Suprapubic skin (tissue), 4 donors: Measurements from ENCODE around the gene IL17C.

Source experiments
- EP300 ChIP-seq: sonication (generic); formaldehyde crosslinking; IDR thresholded peaks from one replicate; pipeline ENCODE4 v1.6.1; 2017; ENCODE audit warnings: antibody characterized with exemption
- POLR2AphosphoS5 ChIP-seq, 3 donors: sonication (generic); formaldehyde crosslinking; IDR thresholded peaks; one replicate each; pipeline ENCODE4 v1.6.1; 2017; ENCODE audit warnings: antibody characterized with exemption in 3 of 3
- TF ChIP-seq, protein P1 (sequence below), 2 donors: fragments of 200-600 bp in 1 of 2; fragments of 450-650 bp in 1 of 2; sonication (generic) in 1 of 2; IDR thresholded peaks; one replicate each; pipeline ENCODE4 v1.5.1; 2016 to 2019; ENCODE audit warnings: antibody characterized with exemption in 2 of 2, mild to moderate bottlenecking in 1 of 2, moderate library complexity in 1 of 2

- TF ChIP-seq, protein P1, sequence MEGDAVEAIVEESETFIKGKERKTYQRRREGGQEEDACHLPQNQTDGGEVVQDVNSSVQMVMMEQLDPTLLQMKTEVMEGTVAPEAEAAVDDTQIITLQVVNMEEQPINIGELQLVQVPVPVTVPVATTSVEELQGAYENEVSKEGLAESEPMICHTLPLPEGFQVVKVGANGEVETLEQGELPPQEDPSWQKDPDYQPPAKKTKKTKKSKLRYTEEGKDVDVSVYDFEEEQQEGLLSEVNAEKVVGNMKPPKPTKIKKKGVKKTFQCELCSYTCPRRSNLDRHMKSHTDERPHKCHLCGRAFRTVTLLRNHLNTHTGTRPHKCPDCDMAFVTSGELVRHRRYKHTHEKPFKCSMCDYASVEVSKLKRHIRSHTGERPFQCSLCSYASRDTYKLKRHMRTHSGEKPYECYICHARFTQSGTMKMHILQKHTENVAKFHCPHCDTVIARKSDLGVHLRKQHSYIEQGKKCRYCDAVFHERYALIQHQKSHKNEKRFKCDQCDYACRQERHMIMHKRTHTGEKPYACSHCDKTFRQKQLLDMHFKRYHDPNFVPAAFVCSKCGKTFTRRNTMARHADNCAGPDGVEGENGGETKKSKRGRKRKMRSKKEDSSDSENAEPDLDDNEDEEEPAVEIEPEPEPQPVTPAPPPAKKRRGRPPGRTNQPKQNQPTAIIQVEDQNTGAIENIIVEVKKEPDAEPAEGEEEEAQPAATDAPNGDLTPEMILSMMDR (IDR thresholded peaks at IDR 0.05) = no peak
- TF ChIP-seq POLR2AphosphoS5 (IDR thresholded peaks at IDR 0.05) (no peak), EP300 (no peak)
Measured at GRCh38 chr16:88652762-88653063, 14.3 kb downstream of the IL17C start.
